GM12892 (cell line): Measurements from ENCODE around the gene ZNF777.

Experiments used
- POLR2A ChIP-seq: IDR thresholded peaks from 2 replicates; pipeline ENCODE4 v1.6.1; 2011; ENCODE audit warnings: low read depth, low read length, control low read depth
- TAF1 ChIP-seq: IDR thresholded peaks from 2 replicates; pipeline ENCODE4 v1.6.1; 2011; ENCODE audit warnings: low read depth, mild to moderate bottlenecking, control low read depth, low read length, borderline replicate concordance

- TF ChIP-seq TAF1: no peak
- no peak for TF ChIP-seq POLR2A
These were observed 1.7 kb downstream of the ZNF777 start for GRCh38 chr7:149459201-149459539.
